ENCODE measurements around the gene ECT2L. TPM values are rescaled to one million over a fixed set of nuclear protein-coding genes. Genes with fewer than 3 reads are reported as not detected.

ECT2L gene
- total RNA-seq, 1 donor = under 0.01 TPM

GRCh38 chr6:138953451-138953850, 157.6 kb downstream of the ECT2L start:
- peak; percentile 18 for DNase-seq (ENCODE audit: low read depth)
- no peak for TF ChIP-seq CTCF (IDR thresholded peaks at IDR 0.05; ENCODE audit: insufficient read depth, low read length)
- H3K4me3 ChIP-seq (ENCODE audit: low read depth, low read length) = no peak overlapping the region

Other genes starting within 250 kb of the ECT2L start
- gene CCDC28A, start 22.3 kb upstream of the ECT2L start, total RNA-seq (ENCODE audit: low replicate concordance) = 8.9 and 11.7 TPM in 2 replicates
- 34.9 and 42.6 TPM in 2 replicates for gene REPS1, start 192.2 kb downstream of the ECT2L start, total RNA-seq (ENCODE audit: low replicate concordance)
- 15.8 and 32.2 TPM in 2 replicates for gene ABRACL, start 232.7 kb downstream of the ECT2L start, total RNA-seq (ENCODE audit: low replicate concordance)